SU-DHL-6 (cell line): Measurements from ENCODE around the gene DNAAF5.

Experiments used
- H2AFZ ChIP-seq: fragments of 200-600 bp; sonication (generic); 2 replicates; pipeline ENCODE4 v1.6.1; 2014; ENCODE audit warnings: low read depth, mild to moderate bottlenecking, moderate library complexity, mixed read lengths, antibody characterized with exemption, low read length; ENCODE audit not compliant: severe bottlenecking
- H3F3A ChIP-seq: fragments of 200-600 bp; shearing (Covaris generic); 2 replicates; pipeline ENCODE4 v1.6.0; 2016; ENCODE audit warnings: antibody characterized with exemption, mild to moderate bottlenecking; ENCODE audit not compliant: insufficient read depth
- H3K27ac ChIP-seq: fragments of 200-600 bp; sonication (generic); 2 replicates; pipeline ENCODE4 v1.5.1; 2016; ENCODE audit warnings: low read depth, mild to moderate bottlenecking, low read length, moderate library complexity, mixed read lengths
- H3K27me3 ChIP-seq: fragments of 200-600 bp; sonication (generic), shearing (Covaris generic); 2 replicates; pipeline ENCODE4 v1.6.0; 2014; ENCODE audit warnings: mild to moderate bottlenecking, low read length
- H3K36me3 ChIP-seq: fragments of 200-600 bp; sonication (generic); 2 replicates; pipeline ENCODE4 v1.6.1; 2014; ENCODE audit warnings: mild to moderate bottlenecking, low read length, mixed read lengths
- H3K4me2 ChIP-seq: fragments of 300-600, 200-600 bp; shearing (Covaris generic), sonication (generic); 2 replicates; pipeline ENCODE4 v1.6.0; 2014; ENCODE audit warnings: low read length, low read depth, mild to moderate bottlenecking; ENCODE audit not compliant: poor library complexity, severe bottlenecking
- H3K4me3 ChIP-seq: fragments of 200-600 bp; sonication (generic); 2 replicates; pipeline ENCODE4 v1.5.1; 2014; ENCODE audit warnings: antibody characterized with exemption, low read length, mild to moderate bottlenecking, mixed read lengths; ENCODE audit not compliant: insufficient read depth, poor library complexity, severe bottlenecking
- H3K79me2 ChIP-seq: fragments of 200-600 bp; sonication (generic); 2 replicates; pipeline ENCODE4 v1.6.1; 2014; ENCODE audit warnings: mild to moderate bottlenecking, low read length, moderate library complexity; ENCODE audit not compliant: insufficient read depth
- H3K9ac ChIP-seq: fragments of 200-600 bp; sonication (generic); 2 replicates; pipeline ENCODE4 v1.7.0; 2014; ENCODE audit warnings: mild to moderate bottlenecking, low read length
- H3K9me2 ChIP-seq: fragments of 200-600 bp; sonication (generic); replicated peaks from 2 replicates; pipeline ENCODE4 v1.6.1; 2014; ENCODE audit warnings: low read length; ENCODE audit not compliant: insufficient read depth
- H3K9me3 ChIP-seq: fragments of 200-600 bp; sonication (generic); 2 replicates; pipeline ENCODE4 v1.6.1; 2014; ENCODE audit warnings: low read length, mixed read lengths; ENCODE audit not compliant: insufficient read depth
- H4K20me1 ChIP-seq: fragments of 200-600 bp; sonication (generic); 2 replicates; pipeline ENCODE4 v1.6.1; 2014; ENCODE audit warnings: low read depth, mild to moderate bottlenecking, antibody characterized with exemption, low read length, moderate library complexity, mixed read lengths
- CTCF ChIP-seq: fragments of 200-600 bp; sonication (generic); IDR thresholded peaks from one replicate; pipeline ENCODE4 v1.5.1; 2017; ENCODE audit warnings: antibody characterized with exemption, mild to moderate bottlenecking, low read length, moderate library complexity; ENCODE audit not compliant: insufficient read depth, poor library complexity, severe bottlenecking
- EZH2phosphoT487 ChIP-seq: fragments of 200-600 bp; sonication (generic), shearing (Covaris generic); conservative IDR thresholded peaks from 2 replicates; pipeline ENCODE4 v1.6.1; 2018; ENCODE audit warnings: mild to moderate bottlenecking, antibody characterized with exemption, low read length, moderate library complexity, mixed read lengths

The DNAAF5 gene

GRCh38 chr7:727806-728460, 1.4 kb downstream of the DNAAF5 start:
- Histone ChIP-seq H3K9me3 (no peaks in the 10 kb centered on the region), H3K36me3 (no peaks in the 10 kb centered on the region), H3K9ac (peak overlapping the region; percentile 70), H3F3A (no peaks in the 10 kb centered on the region), H3K4me3 (peak overlapping the region; percentile 77), H4K20me1 (no peaks in the 10 kb centered on the region), H3K27ac (peak overlapping the region; percentile 40), H3K79me2 (peaks cover 54% of the 10 kb centered on the region), H2AFZ (no peak overlapping the region), H3K27me3 (no peaks in the 10 kb centered on the region), H3K4me2 (peak overlapping the region; percentile 84), H3K9me2 (no peaks in the 10 kb centered on the region)
- no peak for TF ChIP-seq CTCF
- no peak for TF ChIP-seq EZH2phosphoT487

- Histone ChIP-seq H3K9me3 (no peaks in the 10 kb centered on the region), H3K79me2 (peaks cover 55% of the 10 kb centered on the region), H3K9ac (no peak overlapping the region), H3K9me2 (no peaks in the 10 kb centered on the region), H3F3A (no peaks in the 10 kb centered on the region), H3K27me3 (no peaks in the 10 kb centered on the region), H2AFZ (no peak overlapping the region), H3K27ac (no peak overlapping the region), H4K20me1 (no peaks in the 10 kb centered on the region), H3K4me3 (no peak overlapping the region), H3K4me2 (no peak overlapping the region), H3K36me3 (peaks cover under 1% of the 10 kb centered on the region)
- TF ChIP-seq CTCF (no peak), EZH2phosphoT487 (no peak)
Measured at GRCh38 chr7:728602-729001, 2.1 kb downstream of the DNAAF5 start.

GRCh38 chr7:729140-730000, 2.9 kb downstream of the DNAAF5 start:
- H3F3A ChIP-seq = no peaks in the 10 kb centered on the region
- TF ChIP-seq EZH2phosphoT487 = no peak
- no peak for TF ChIP-seq CTCF
- peaks cover 7% of the 10 kb centered on the region; the same call in 1 of the 2 replicates for H3K9me3 ChIP-seq
- H3K36me3 ChIP-seq = peaks cover 8% of the 10 kb centered on the region
- H4K20me1 ChIP-seq = no peaks in the 10 kb centered on the region
- H3K4me3 ChIP-seq = no peak overlapping the region
- no peak overlapping the region for H3K9ac ChIP-seq
- no peaks in the 10 kb centered on the region for H3K9me2 ChIP-seq
- no peaks in the 10 kb centered on the region for H3K27me3 ChIP-seq
- no peak overlapping the region for H2AFZ ChIP-seq
- no peak overlapping the region for H3K4me2 ChIP-seq
- H3K27ac ChIP-seq = no peak overlapping the region
- peaks cover 55% of the 10 kb centered on the region for H3K79me2 ChIP-seq
